HG03432 (cell line): ENCODE measurements around the gene PRKCB.

Experiments
- ATAC-seq: cut with Tn5 transposase; IDR thresholded peaks from one replicate; pipeline ENCODE4 v1.9.1; 2021; ENCODE audit warnings: mild to moderate bottlenecking, moderate library complexity; ENCODE audit not compliant: unreplicated experiment

The PRKCB gene

DNA sequence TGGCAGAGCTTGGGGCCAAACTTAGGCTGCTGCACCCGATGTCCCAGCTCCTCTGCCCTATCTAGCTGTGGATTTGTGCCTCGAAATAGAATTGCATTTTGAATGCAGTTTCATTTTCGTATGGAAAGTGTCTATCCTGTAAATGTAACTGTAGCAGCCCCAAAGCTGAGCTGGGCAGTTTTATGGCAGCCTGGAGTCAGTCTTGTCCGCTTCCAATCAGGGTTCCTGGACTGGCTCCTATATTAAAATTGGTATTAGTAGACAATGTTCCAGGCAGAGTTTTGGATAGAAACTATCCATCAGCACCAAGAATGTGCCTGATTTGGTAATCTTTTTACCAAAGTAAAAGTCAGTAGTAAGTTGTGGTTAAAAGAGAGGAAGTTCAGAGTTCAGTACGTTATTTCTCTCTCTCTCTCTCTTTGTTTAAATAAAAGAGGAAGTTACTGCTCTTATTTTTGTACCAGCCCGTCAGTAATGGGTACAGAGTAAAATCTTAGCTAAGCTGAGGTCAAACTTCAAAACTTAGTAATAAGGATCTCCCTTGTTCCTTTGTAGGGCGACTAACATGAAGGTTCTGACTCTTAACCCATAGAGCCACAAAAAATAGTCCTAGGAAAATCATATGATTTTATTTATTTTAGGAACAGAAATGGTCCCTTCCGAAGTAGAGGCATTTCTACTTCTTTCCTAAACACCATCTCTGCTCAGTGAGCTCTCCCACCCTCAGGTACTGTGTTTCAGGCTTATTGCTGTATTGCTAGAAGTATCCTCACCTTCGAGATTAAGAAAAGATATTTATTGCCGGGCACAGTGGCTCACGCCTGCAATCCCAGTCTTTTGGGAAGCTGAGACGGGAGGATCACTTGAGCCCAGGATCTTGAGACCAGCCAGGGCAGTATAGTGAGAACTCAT, 28.0 kb downstream of the PRKCB start:
- peak; percentile 79 for ATAC-seq

- ATAC-seq, result no peak
Measured at GRCh38 chr16:23865853-23866252, 30.1 kb downstream of the PRKCB start.

DNA sequence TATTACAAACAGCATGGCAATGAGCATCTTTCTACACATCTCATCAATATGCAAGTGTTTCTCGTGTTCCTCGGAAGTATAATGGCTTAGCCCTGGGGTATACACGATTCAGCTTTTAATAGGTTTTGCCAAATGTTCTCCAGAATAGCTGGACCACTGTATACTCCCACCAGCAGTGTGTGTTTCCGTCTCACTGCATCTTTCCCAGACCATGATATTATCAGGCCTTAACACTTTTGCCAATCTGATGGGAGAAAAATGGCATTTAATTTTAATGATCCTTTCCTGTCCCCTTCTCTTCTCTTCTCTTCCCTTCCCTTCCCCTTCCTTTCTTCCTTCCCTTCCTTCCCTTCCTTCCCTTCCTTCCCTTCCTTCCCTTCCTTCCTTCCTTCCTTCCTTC, 30.8 kb downstream of the PRKCB start:
- no peak for ATAC-seq

DNA sequence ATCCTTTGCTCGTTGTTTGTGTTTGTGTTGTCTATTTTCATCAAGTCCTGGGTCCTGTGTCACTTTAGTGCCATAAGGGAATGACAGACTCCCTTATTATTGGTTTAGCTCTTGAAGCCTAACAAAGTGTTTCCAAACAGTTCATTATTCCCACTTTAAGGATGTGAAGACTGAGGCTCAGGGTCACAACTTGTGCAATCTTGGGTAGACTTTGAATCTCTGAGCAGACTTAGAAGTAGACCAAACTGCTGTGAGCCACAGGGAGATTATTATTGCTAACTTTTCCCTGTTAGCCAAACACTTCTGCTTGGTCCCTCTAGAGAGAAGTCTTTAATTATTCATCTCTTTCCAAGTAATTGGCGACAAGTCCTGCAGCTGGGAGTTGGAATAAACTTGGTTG, 31.8 kb downstream of the PRKCB start:
- no peak for ATAC-seq

GRCh38 chr16:23868136-23868535, 32.4 kb downstream of the PRKCB start:
- no peak for ATAC-seq

DNA sequence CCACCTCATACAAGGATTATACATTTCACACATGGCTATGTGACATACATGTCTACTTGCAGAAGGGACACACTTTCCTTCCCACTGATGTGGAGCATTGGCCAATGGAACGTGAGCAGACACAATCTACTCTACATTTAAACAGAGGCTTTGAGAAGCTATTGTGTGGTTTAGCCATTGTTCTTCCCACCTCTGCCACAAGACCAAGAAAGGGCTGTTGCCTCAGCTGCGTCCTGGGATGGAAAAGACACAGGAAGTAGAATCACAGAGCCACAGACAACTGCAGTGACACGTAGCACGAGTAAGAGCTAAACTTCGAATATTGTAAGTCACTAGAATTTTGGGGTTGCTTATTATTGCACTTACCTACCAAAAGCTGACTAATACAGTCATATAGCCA, 33.3 kb downstream of the PRKCB start:
- no peak for ATAC-seq

DNA sequence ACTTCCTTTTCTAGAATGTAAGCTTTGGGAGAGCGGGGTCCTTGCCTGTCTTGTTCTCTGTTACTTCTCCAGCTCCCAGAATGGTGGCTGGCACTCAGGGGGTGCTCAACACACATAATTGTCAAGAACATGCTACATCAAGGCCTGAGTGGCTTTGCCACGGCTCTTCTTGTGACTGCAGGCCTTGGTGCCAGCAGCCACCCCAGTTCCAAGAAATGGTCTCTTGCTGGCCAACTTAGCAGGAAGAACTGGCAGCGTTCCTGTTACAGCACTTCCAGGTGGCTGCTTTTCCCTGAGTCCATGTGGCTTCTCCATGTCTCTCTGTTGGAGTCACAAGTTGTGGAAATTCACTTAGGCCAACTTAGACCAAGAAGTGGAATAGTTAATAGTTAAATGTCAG, 36.1 kb downstream of the PRKCB start:
- no peak for ATAC-seq

- no peak for ATAC-seq
Measured at GRCh38 chr16:23874613-23875294, 39.0 kb downstream of the PRKCB start.

GRCh38 chr16:23876256-23876896, 40.6 kb downstream of the PRKCB start:
- no peak for ATAC-seq

GRCh38 chr16:23877107-23878070, 41.6 kb downstream of the PRKCB start:
- no peak for ATAC-seq

- ATAC-seq, result no peak
Measured at GRCh38 chr16:23879735-23880373, 44.1 kb downstream of the PRKCB start.

DNA sequence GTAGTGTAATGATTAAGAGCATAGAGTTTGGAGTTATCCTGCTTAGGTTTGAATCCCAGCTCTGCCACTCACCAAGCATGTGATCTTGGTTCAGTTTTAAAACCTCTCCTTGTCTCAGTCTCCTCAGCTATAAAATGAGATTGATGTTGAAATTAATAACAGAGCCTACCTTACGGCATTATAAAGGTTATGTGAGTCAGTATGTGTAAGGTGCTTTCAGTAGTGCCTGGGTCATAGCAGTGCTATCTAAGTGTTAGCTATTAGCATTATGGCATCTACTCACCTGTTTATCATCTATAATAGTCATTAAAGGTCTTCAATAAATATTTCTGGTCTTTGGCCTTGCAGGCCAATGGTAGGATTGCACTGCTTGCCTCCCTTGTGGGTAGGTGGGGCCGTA, 53.4 kb downstream of the PRKCB start:
- no peak for ATAC-seq

- ATAC-seq, result no peak
Measured at GRCh38 chr16:23893986-23894385, 58.2 kb downstream of the PRKCB start.

- ATAC-seq, result no peak
Measured at GRCh38 chr16:23895052-23895451, 59.3 kb downstream of the PRKCB start.

GRCh38 chr16:23896832-23897821, 61.3 kb downstream of the PRKCB start:
- ATAC-seq, result no peak

DNA sequence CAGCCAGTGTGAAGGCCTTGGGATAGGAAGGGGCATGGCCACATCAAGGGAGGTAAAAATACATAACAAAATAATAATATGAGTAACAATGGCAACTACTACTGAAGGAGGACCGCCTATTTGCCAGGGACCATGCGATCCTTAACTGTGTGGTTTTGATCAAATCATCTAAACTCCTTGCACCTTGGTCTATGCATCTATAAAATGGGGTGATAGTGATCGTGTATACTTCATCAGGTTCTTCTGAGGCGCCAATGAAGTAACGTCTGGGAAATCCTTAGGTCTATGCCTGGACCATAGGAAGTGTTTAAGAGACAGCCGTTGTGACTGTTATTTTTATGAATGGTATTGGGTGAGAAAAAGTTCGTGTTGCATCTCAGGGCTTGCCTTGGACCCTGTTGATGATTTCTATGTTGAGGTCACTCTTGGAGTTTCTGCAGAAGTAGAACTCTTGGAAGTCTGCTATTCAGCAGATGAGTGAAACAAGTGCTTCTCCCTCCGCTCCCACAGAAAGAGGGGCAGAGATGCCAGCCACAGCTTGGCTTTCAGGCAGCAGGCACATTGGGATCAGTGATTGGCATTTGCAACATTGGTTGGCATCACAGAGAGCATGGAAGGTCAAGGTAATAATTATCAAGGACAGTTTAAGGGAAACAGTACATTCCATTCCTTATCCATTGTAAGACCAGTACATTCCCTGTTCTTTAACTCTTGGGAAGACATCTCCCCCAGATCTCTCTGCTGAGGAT, 63.1 kb downstream of the PRKCB start:
- ATAC-seq, result no peak

DNA sequence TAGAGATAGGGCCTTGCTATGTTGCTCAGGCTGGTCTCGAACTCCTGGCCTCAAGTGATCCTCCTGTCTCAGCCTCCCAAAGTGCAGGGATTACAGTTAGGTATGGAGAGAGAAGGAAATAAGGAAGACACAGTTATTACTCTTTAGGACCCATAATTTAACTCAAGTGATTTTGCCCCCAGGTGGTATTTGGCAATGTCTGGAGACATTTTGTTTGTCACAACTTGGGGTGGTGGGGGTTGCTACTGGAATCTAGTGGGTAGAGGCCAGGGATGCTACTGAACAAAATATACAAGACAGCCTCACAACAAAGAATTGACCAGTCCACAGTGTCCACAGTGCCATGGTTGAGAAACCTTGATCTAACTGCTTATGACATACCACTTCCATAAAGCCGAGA, 64.1 kb downstream of the PRKCB start:
- ATAC-seq, result no peak

DNA sequence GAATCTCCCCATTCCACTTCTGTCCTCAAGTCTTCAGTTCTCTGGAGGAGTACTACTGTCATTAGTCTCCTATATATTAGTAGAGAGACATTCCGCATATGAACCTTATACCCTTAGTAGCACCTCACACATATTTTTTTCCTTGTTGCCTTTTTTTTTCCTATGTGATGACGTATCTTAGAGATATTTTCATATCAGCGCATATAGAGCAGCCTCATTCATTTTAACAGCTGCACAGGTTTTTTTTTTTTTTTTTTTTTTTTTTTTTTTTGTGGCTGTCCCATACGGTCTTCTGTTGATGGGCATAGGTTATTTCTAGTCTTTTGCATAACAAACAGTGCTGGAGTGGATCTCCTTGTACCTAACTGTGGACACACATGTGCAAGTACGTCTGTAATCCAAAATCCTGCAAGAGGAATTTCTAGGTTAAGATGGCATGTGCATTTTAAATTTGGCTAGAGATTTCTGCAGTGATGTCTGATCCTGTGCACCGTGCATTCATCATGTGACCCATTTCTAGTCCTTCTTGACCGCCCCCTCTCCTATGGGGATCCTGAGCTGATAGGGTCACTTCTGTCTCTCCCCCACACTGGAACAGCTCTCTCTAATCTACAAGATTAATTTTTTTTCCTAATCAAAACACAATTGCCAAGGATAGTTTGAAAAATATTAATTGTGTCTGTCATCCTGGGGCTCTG, 64.8 kb downstream of the PRKCB start:
- ATAC-seq, result no peak
